AG04449 (cell line): ENCODE results near the gene NPAS3.

Experiments used
- CTCF ChIA-PET: fragments of 350-600 bp; formaldehyde crosslinking; extraction: SDS; loops from one replicate; lab custom pipeline; 2021; ENCODE audit warnings: antibody characterized with exemption; lab: Yijun Ruan, JAX
- POLR2A ChIA-PET: fragments of 400-600, 350-600 bp; formaldehyde crosslinking; extraction: SDS; loops from one replicate; lab custom pipeline; 2020; ENCODE audit warnings: antibody characterized with exemption, inconsistent platforms; lab: Yijun Ruan, JAX
- DNase-seq: peaks from one replicate; pipeline ENCODE4 v3.0.0-alpha.2; 2010; ENCODE audit warnings: low read depth, low spot score
- H3K4me3 ChIP-seq: 2 replicates; pipeline ENCODE4 v1.5.1; 2011; ENCODE audit warnings: low read depth, mild to moderate bottlenecking, control low read depth, low read length
- TF ChIP-seq, protein P1 (sequence below): IDR thresholded peaks from one replicate; pipeline ENCODE4 v1.5.1; 2011; ENCODE audit warnings: mild to moderate bottlenecking, moderate library complexity, low read length, control low read depth, inconsistent platforms; ENCODE audit not compliant: insufficient read depth; ENCODE audit errors: missing control alignments

NPAS3 gene

DNA sequence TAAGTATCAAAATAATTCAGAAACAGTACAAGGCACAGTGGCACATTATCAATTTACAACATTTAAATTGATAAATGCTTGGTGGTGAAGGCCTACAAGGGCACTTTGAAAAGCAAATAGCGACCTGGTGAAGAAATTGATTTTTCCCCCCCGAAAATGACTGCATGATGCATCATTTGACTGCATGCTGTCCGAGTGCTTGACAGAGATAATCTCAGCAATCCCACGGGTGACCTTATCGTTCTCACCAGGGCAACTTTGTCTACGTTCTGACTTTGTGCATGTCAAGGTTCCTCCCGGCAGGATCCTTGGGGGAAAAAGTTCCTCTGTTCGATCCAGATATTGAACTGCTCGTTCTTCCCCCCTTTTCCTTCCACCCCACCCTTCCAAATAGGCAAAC lies 627.4 kb downstream of the NPAS3 start:
- no peak for DNase-seq
- ChIA-PET CTCF (no interaction called here), POLR2A (no interaction called here)
- TF ChIP-seq, protein P1, sequence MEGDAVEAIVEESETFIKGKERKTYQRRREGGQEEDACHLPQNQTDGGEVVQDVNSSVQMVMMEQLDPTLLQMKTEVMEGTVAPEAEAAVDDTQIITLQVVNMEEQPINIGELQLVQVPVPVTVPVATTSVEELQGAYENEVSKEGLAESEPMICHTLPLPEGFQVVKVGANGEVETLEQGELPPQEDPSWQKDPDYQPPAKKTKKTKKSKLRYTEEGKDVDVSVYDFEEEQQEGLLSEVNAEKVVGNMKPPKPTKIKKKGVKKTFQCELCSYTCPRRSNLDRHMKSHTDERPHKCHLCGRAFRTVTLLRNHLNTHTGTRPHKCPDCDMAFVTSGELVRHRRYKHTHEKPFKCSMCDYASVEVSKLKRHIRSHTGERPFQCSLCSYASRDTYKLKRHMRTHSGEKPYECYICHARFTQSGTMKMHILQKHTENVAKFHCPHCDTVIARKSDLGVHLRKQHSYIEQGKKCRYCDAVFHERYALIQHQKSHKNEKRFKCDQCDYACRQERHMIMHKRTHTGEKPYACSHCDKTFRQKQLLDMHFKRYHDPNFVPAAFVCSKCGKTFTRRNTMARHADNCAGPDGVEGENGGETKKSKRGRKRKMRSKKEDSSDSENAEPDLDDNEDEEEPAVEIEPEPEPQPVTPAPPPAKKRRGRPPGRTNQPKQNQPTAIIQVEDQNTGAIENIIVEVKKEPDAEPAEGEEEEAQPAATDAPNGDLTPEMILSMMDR: no peak
- no peak overlapping the region for H3K4me3 ChIP-seq

DNA sequence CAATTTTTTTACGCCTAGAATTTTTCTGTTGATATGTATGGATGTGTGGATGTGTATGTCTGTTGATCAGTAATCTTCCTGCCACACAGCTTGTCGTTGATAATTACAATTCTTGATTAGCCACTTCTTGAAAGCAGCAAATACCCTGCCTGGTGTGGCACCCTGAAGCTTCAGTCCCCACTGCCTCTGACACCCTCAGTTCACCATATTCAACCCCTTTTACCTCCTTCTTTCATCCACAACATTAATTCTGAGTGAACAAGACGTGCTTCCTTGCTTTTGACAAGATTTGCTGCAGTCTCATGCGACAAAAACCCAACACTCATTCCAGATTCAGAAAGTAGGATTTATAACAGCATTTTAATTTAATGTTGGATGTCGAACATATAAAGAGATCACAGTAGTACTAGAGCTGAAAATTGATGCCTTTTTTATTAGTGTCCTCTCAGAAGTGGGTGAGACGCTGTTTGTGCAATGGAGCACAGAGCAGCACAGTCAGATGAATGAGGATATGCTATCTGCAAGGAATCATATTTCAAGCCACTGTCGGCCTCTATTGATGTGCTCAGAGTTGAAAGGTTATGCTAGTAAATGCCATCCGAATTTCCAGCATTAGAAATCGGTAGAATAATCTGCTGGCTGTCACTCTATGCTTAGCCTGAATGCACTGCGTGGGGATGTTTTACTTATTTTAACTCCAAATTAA lies 628.5 kb downstream of the NPAS3 start:
- CTCF ChIA-PET: interaction anchor here (0.9 kb wide), 1 partner anchor 10 kb away, joined by 3 read pairs; no protein-coding TSS in a partner anchor
- DNase-seq: no peak
- H3K4me3 ChIP-seq: no peak overlapping the region
- POLR2A ChIA-PET: no interaction called here
- TF ChIP-seq, protein P1: no peak

DNA sequence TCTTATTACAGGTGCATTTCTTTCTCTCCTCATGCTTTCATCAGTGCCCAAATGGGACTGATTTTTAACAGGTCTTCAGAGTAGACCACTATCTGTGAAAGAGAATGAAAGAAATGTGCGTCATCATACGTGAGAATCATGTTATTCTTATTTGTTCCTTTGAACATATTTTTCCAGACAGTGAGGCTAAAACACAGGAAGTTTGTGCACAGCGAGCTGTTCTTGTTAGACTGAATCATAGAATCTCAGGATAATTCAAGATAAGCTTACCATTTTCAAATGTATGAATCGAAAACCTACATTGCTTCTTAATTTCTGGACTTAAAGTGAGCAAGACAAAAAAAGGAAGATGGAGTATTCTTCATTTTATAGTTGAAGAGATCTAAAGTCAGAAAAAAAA lies 629.1 kb downstream of the NPAS3 start:
- no peak overlapping the region for H3K4me3 ChIP-seq
- CTCF ChIA-PET: interaction anchor here (0.9 kb wide), 1 partner anchor 10 kb away, joined by 3 read pairs; no protein-coding TSS in a partner anchor
- no peak for DNase-seq
- POLR2A ChIA-PET: no interaction called here
- TF ChIP-seq, protein P1: no peak

DNA sequence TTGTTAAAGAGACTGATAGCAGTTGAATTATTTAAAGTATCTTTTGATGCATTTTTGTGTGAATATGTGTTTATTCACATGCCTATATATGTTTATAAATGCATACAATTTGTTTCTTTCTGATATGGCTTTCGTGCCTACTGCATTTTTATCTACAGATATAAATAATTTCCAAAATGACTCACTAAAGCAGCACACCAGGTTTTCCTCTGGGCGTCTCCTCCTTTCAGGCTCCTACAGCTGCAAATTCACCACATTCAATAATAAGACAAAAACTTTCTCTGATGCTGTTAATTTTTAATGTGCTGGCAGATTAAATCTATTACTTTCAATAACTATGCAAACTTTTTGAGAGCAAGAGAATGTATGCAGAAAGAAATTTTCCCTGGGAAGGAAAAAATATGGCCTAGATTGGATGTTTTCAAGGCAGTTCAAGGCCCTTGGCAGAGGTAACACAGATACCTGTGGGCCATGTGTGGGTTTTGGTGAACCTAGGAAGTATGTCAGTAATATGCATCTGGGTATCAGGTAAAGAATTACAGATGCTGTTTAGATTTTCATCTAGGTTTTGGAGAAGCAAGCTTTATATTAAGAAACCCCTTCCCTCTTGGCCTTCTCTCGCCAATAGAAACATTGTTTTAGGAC lies 630.4 kb downstream of the NPAS3 start:
- no peak overlapping the region for H3K4me3 ChIP-seq
- TF ChIP-seq, protein P1: no peak
- POLR2A ChIA-PET: no interaction called here
- DNase-seq: no peak
- CTCF ChIA-PET: no interaction called here

DNA sequence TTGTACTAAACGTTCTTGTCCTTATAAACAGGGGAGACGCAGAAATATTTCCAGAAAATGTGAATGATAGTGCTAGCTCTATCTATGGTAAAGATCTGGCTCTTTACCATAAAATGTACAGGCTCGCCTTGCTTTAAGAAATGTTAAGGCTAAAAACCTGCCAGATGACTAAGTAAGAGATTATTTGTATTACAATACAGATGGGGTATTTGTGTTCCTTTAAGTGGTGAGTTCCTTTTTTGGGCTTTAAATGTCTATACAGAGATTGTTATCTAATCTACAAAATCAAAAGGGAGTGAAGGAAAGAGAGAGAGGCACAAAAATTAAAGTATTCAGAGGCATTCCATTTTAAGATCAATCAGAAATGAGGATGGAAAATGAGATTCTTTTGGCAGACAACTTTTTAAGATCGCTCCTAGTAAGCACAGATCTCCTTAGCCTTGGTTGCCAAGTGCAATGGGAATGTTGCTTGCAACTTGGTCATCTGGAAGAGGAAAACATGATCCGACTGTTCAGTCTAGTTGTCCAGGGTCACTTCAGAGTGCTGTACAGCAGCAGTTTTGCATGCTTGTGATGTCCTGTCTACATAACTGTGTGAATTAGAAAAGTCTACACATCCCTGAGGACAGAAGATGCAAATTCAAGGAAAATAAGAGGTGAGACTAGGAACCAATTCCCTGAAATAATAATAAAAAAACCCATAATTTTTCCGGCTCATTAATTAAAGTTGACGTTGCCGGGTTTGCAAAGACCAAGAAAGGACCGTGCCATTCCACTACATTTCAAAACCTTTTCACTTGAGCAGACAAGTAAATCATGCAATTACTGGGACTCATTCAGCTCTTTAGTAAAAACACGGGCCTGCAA lies 631.4 kb downstream of the NPAS3 start:
- CTCF ChIA-PET: no interaction called here
- POLR2A ChIA-PET: no interaction called here
- TF ChIP-seq, protein P1: no peak
- no peak overlapping the region for H3K4me3 ChIP-seq
- no peak for DNase-seq
